Choroid plexus epithelial cell (primary cell): ENCODE measurements around the gene NSD1.

Source experiments
- DNase-seq: peaks from one replicate; pipeline ENCODE4 v3.0.0-alpha.2; 2010; ENCODE audit warnings: low read depth
- H3K4me3 ChIP-seq: 2 replicates; pipeline ENCODE4 v1.5.1; 2011; ENCODE audit warnings: low read depth, mild to moderate bottlenecking, control low read depth, low read length, moderate library complexity
- CTCF ChIP-seq: conservative IDR thresholded peaks from 2 replicates; pipeline ENCODE4 v1.5.1; 2011; ENCODE audit warnings: low read depth, mild to moderate bottlenecking, control low read depth, inconsistent platforms, low read length, moderate library complexity

NSD1 gene

GRCh38 chr5:177222269-177222668, 88.7 kb downstream of the NSD1 start:
- DNase-seq = no peak
- TF ChIP-seq CTCF = no peak
- H3K4me3 ChIP-seq = no peak overlapping the region

GRCh38 chr5:177225798-177226197, 92.2 kb downstream of the NSD1 start:
- DNase-seq = no peak
- no peak for TF ChIP-seq CTCF
- H3K4me3 ChIP-seq = no peak overlapping the region

- DNase-seq = no peak
Observed at GRCh38 chr5:177226860-177227259, 93.3 kb downstream of the NSD1 start.

GRCh38 chr5:177228751-177229150, 95.2 kb downstream of the NSD1 start:
- no peak for TF ChIP-seq CTCF
- DNase-seq = no peak
- no peak overlapping the region for H3K4me3 ChIP-seq

More at GRCh38 chr5:177226860-177227259, 93.3 kb downstream of the NSD1 start:
- no peak for TF ChIP-seq CTCF
- no peak overlapping the region for H3K4me3 ChIP-seq

GRCh38 chr5:177230660-177231059, 97.1 kb downstream of the NSD1 start:
- DNase-seq = no peak
- no peak for TF ChIP-seq CTCF
- H3K4me3 ChIP-seq = no peak overlapping the region

- H3K4me3 ChIP-seq = no peak overlapping the region
- TF ChIP-seq CTCF = no peak
- no peak for DNase-seq
Observed at GRCh38 chr5:177231479-177232250, 98.1 kb downstream of the NSD1 start.

- no peak overlapping the region for H3K4me3 ChIP-seq
- no peak for TF ChIP-seq CTCF
- peak; percentile 13 for DNase-seq
Observed at GRCh38 chr5:177232358-177232757, 98.8 kb downstream of the NSD1 start.
